K562 (cell line): Measurements from ENCODE around the gene MPV17L2. TPM values are rescaled to one million over a fixed set of nuclear protein-coding genes. Genes with fewer than 3 reads are reported as not detected.

Experiments used
- COPS2 ChIP-seq: fragments of 450-650 bp; conservative IDR thresholded peaks from 2 replicates; pipeline ENCODE4 v1.6.1; 2016; ENCODE audit warnings: mild to moderate bottlenecking, moderate library complexity
- ESRRA ChIP-seq: fragments of 450-650 bp; IDR thresholded peaks from 2 replicates; pipeline ENCODE4 v1.6.1; 2014; ENCODE audit warnings: low read depth, mild to moderate bottlenecking, moderate library complexity, borderline replicate concordance
- GTF2A2 ChIP-seq: IDR thresholded peaks from 2 replicates; pipeline ENCODE4 v1.6.1; 2016; ENCODE audit warnings: mild to moderate bottlenecking, missing genetic modification characterization, missing compliant biosample characterization
- HNRNPL ChIP-seq: fragments of 200-400 bp; formaldehyde crosslinking; IDR thresholded peaks from 2 replicates; pipeline ENCODE4 v1.6.1; 2017; ENCODE audit warnings: low read depth, mild to moderate bottlenecking, low read length
- HSF4 ChIP-seq: fragments of 250-450 bp; sonication (Bioruptor Pico); IDR thresholded peaks from 2 replicates; pipeline ENCODE4 v2.1.2; 2022; ENCODE audit warnings: mild to moderate bottlenecking, moderate library complexity, borderline replicate concordance
- ILK ChIP-seq: fragments of 450-650 bp; IDR thresholded peaks from 2 replicates; pipeline ENCODE4 v1.6.1; 2016; ENCODE audit warnings: missing genetic modification characterization, low read depth, mild to moderate bottlenecking, missing compliant biosample characterization, moderate library complexity, borderline replicate concordance
- LEF1 ChIP-seq: fragments of 450-650 bp; IDR thresholded peaks from 2 replicates; pipeline ENCODE4 v1.6.1; 2016; ENCODE audit warnings: mild to moderate bottlenecking
- MIER1 ChIP-seq: fragments of 450-650 bp; IDR thresholded peaks from 2 replicates; pipeline ENCODE4 v1.6.1; 2016; ENCODE audit warnings: antibody characterized with exemption, mild to moderate bottlenecking, low read depth
- NCOA6 ChIP-seq: fragments of 450-650 bp; IDR thresholded peaks from 2 replicates; pipeline ENCODE4 v1.6.1; 2017; ENCODE audit warnings: mild to moderate bottlenecking
- NR1H2 ChIP-seq: sonication (generic); formaldehyde crosslinking; IDR thresholded peaks from 2 replicates; pipeline ENCODE4 v1.4.0; 2020; ENCODE audit warnings: mild to moderate bottlenecking, missing genetic modification reagents
- NR3C1 ChIP-seq: sonication (generic); formaldehyde crosslinking; IDR thresholded peaks from 2 replicates; pipeline ENCODE4 v1.8.1; 2022; ENCODE audit warnings: missing genetic modification reagents
- PHF21A ChIP-seq: fragments of 450-650 bp; IDR thresholded peaks from 2 replicates; pipeline ENCODE4 v1.6.1; 2017; ENCODE audit warnings: low read depth, borderline replicate concordance
- POLR2AphosphoS2 ChIP-seq: IDR thresholded peaks from 2 replicates; pipeline ENCODE4 v1.6.1; 2012; ENCODE audit warnings: low read length, improper control_type of control experiment
- PTRF ChIP-seq: fragments of 450-650 bp; IDR thresholded peaks from 2 replicates; pipeline ENCODE4 v1.6.1; 2016; ENCODE audit warnings: mild to moderate bottlenecking, missing genetic modification characterization, missing compliant biosample characterization
- PURB ChIP-seq: sonication (generic); formaldehyde crosslinking; IDR thresholded peaks from 2 replicates; pipeline ENCODE4 v1.9.0; 2021; ENCODE audit warnings: low read depth, mild to moderate bottlenecking, missing genetic modification reagents
- RBM22 ChIP-seq: fragments of 200-400 bp; formaldehyde crosslinking; IDR thresholded peaks from 2 replicates; pipeline ENCODE4 v1.6.1; 2018; ENCODE audit warnings: low read length, low read depth; ENCODE audit not compliant: poor library complexity, severe bottlenecking
- RBM34 ChIP-seq: fragments of 200-400 bp; formaldehyde crosslinking; IDR thresholded peaks from 2 replicates; pipeline ENCODE4 v1.6.1; 2018; ENCODE audit warnings: low read length, borderline replicate concordance; ENCODE audit not compliant: insufficient read depth
- SRF ChIP-seq, 2 experiments: fragments of 250-450, 450-650 bp in 1 of 2; sonication (Bioruptor Pico) in 1 of 2; sonication (generic) in 1 of 2; formaldehyde crosslinking; IDR thresholded peaks; 2 replicates each; pipeline versions ENCODE4 v1.5.0 to v1.5.1; 2020 to 2022; ENCODE audit warnings: mild to moderate bottlenecking in 1 of 2, missing genetic modification reagents in 1 of 2
- SRSF9 ChIP-seq: fragments of 200-400 bp; formaldehyde crosslinking; IDR thresholded peaks from 2 replicates; pipeline ENCODE4 v1.6.1; 2017; ENCODE audit warnings: low read depth, low read length, borderline replicate concordance
- STAG1 ChIP-seq: sonication (generic); formaldehyde crosslinking; IDR thresholded peaks from 2 replicates; pipeline ENCODE4 v1.5.0; 2020; ENCODE audit warnings: missing genetic modification reagents, borderline replicate concordance
- YY1 ChIP-seq, 3 experiments: IDR thresholded peaks; 2 replicates each; pipeline ENCODE4 v1.6.1; 2011; ENCODE audit warnings: low read length in 2 of 3, mild to moderate bottlenecking in 2 of 3, moderate library complexity in 2 of 3, borderline replicate concordance in 1 of 3, control low read depth in 1 of 3, low read depth in 1 of 3; ENCODE audit not compliant: insufficient read depth in 3 of 3, insufficient replicate concordance in 2 of 3, control insufficient read depth in 1 of 3, insufficient read length in 1 of 3; ENCODE audit errors: extremely low read depth in 1 of 3
- ZFP1 ChIP-seq: fragments of 450-650 bp; formaldehyde crosslinking; IDR thresholded peaks from 2 replicates; pipeline ENCODE4 v1.4.0; 2020; ENCODE audit warnings: mild to moderate bottlenecking, mixed read lengths
- ZKSCAN1 ChIP-seq: fragments of 150-350 bp; IDR thresholded peaks from 2 replicates; pipeline ENCODE4 v1.6.1; 2016; ENCODE audit warnings: low read depth, low read length
- ZNF766 ChIP-seq: fragments of 200-800 bp; sonication (Bioruptor generic); conservative IDR thresholded peaks from 2 replicates; pipeline ENCODE4 v1.6.1; 2016; ENCODE audit warnings: missing genetic modification characterization, missing compliant biosample characterization
- polyA plus RNA-seq, 8 experiments: library from polyadenylated mRNA; depleted of rRNA in 4 of 8; stranded (reverse) in 5 of 8; unstranded in 3 of 8; fragments of >200 nt; fragmentation: Nextera tagmentation in 2 of 8; fragmentation: Illumina TruSeq in 1 of 8; extraction: Ambion mirVana in 2 of 8; extraction: Trizol in 1 of 8; gene quantifications; 2 replicates each; pipeline versions ENCODE4 v1.2.1 to v1.2.3, GENCODE V29; 2011 to 2014; ENCODE audit warnings: inconsistent platforms in 1 of 8, missing spikeins in 1 of 8
- total RNA-seq, 7 experiments: library from RNA; depleted of rRNA in 6 of 7; stranded (reverse); fragments of >200 nt in 6 of 7; fragmentation: Illumina TruSeq in 2 of 7; extraction: Trizol in 2 of 7; gene quantifications; 2 replicates each; pipeline versions ENCODE4 v1.2.1 to v1.2.3, GENCODE V29; 2011 to 2021; ENCODE audit warnings: low replicate concordance in 1 of 7
- TF ChIP-seq, protein P1 (sequence below): fragments of 450-650 bp; IDR thresholded peaks from 2 replicates; pipeline ENCODE4 v1.6.1; 2014; ENCODE audit warnings: low read depth, mild to moderate bottlenecking, moderate library complexity, borderline replicate concordance
- TF ChIP-seq, protein P2 (sequence below): sonication (generic); formaldehyde crosslinking; IDR thresholded peaks from 2 replicates; pipeline ENCODE4 v1.5.0; 2020; ENCODE audit warnings: missing genetic modification reagents
- TF ChIP-seq, protein P3 (sequence below): sonication (generic); formaldehyde crosslinking; IDR thresholded peaks from 2 replicates; pipeline ENCODE4 v1.8.1; 2022; ENCODE audit warnings: missing genetic modification reagents

Gene MPV17L2
- total and polyA plus RNA-seq, 9 of the 15 experiments (the other 6 are each of a cell fraction or from before 2014, with no cell fraction given), result 10.6 to 60.2 (median 28.5) TPM

DNA sequence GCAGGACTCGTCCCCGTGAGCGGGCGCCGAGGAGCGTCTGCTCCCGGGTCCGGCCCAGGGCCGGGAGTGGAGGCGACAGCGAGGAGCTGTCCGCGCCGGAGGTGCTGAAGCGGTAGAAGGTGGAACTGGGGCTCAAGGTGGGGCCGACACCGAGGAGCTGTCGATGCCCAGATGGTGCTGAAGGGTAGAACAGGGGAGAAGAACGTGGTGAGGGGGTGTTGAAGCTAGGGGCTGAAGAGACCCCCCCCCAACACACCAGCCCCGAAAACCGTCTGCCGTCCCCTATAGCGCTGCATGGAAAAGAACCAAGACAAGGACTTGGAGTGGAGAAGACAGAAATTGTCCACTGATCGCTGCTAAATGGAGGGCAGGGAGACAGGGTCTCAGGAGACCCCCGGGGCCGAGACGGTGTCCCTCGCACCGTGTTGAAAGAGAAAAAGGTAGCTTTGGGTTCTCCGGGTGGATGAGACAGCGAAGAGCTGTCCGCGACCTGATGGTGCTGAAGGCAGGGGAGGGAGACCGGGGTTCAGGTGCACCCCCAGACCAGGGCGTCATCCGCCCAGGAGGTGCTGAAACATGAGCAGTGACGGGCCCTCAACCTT lies 40.3 kb downstream of the MPV17L2 start (continued):
- no peak for TF ChIP-seq SRSF9
- TF ChIP-seq ILK (tag), result no peak
- no peak for TF ChIP-seq PTRF (tag)
- no peak for TF ChIP-seq PURB (CRISPR knock-in tag)
- no peak for TF ChIP-seq PHF21A
- no peak for TF ChIP-seq GTF2A2 (tag)
- peak; percentile 60 for TF ChIP-seq STAG1 (CRISPR knock-in tag)
- TF ChIP-seq, protein P1, sequence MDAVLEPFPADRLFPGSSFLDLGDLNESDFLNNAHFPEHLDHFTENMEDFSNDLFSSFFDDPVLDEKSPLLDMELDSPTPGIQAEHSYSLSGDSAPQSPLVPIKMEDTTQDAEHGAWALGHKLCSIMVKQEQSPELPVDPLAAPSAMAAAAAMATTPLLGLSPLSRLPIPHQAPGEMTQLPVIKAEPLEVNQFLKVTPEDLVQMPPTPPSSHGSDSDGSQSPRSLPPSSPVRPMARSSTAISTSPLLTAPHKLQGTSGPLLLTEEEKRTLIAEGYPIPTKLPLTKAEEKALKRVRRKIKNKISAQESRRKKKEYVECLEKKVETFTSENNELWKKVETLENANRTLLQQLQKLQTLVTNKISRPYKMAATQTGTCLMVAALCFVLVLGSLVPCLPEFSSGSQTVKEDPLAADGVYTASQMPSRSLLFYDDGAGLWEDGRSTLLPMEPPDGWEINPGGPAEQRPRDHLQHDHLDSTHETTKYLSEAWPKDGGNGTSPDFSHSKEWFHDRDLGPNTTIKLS, result 0 out of 2 replicates have a peak, but pooled peaks have one; percentile 56
- TF ChIP-seq YY1 (IDR thresholded peaks at IDR 0.05; ENCODE audit: borderline replicate concordance in 1 of 3, control insufficient read depth in 1 of 3, extremely low read depth in 1 of 3, insufficient read depth in 3 of 3, insufficient read length in 1 of 3, insufficient replicate concordance in 2 of 3, low read depth in 1 of 3, low read length in 2 of 3), result no peak
- TF ChIP-seq, protein P2, sequence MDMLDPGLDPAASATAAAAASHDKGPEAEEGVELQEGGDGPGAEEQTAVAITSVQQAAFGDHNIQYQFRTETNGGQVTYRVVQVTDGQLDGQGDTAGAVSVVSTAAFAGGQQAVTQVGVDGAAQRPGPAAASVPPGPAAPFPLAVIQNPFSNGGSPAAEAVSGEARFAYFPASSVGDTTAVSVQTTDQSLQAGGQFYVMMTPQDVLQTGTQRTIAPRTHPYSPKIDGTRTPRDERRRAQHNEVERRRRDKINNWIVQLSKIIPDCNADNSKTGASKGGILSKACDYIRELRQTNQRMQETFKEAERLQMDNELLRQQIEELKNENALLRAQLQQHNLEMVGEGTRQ (CRISPR knock-in tag), result peak; percentile 17
- TF ChIP-seq ZNF766 (CRISPR knock-in tag), result peak; percentile 91
- TF ChIP-seq SRF (CRISPR knock-in tag; IDR thresholded peaks at IDR 0.05), result peak in 1 of 2 experiments; percentile 69; a peak in 1 of 4 replicates
- no peak for TF ChIP-seq NR1H2 (CRISPR knock-in tag)
- TF ChIP-seq MIER1, result peak; percentile 100
- no peak for TF ChIP-seq HNRNPL
- TF ChIP-seq COPS2, result no peak
- TF ChIP-seq, protein P3, sequence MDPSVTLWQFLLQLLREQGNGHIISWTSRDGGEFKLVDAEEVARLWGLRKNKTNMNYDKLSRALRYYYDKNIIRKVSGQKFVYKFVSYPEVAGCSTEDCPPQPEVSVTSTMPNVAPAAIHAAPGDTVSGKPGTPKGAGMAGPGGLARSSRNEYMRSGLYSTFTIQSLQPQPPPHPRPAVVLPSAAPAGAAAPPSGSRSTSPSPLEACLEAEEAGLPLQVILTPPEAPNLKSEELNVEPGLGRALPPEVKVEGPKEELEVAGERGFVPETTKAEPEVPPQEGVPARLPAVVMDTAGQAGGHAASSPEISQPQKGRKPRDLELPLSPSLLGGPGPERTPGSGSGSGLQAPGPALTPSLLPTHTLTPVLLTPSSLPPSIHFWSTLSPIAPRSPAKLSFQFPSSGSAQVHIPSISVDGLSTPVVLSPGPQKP, result no peak
- TF ChIP-seq RBM22, result no peak
- peak; percentile 86 for TF ChIP-seq NCOA6
- no peak for TF ChIP-seq ZKSCAN1
- TF ChIP-seq ZFP1 (CRISPR knock-in tag), result no peak
- no peak for TF ChIP-seq RBM34
- no peak for TF ChIP-seq ESRRA
- TF ChIP-seq NR3C1 (CRISPR knock-in tag), result peak; percentile 95
- no peak for TF ChIP-seq POLR2AphosphoS2
- TF ChIP-seq HSF4, result no peak
- no peak for TF ChIP-seq LEF1
